ENCODE data around the gene ZBED6.

DNA sequence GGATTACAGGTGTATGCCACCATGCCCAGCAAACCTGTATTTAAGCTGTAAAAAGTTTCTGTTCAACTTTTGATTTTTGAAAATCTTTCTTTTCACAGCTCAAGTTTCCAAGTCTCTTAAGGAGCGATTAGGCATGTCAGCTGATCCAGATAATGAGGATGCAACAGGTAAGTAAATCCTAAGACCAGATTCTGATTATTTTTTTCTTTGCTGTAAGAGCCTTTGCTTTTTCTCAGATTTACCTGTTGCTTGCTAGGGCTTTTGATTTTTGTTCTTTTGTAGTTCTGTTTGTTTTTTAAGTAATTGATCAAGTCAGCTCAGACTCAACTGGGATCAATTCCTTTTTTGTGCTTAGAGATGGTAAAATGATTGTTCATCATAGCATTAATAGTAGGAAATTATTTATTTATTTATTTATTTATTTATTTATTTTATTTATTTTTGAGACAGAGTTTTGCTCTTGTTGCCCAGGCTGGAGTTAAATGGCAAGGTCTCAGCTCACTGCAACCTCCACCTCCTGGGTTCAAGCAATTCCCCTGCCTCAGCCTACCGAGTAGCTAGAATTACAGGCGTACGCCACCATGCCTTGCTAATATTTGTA, 44.9 kb downstream of the ZBED6 start:
- TF ChIP-seq POLR2A (IDR thresholded peaks at IDR 0.05), result no peak
- TF ChIP-seq, protein P1, sequence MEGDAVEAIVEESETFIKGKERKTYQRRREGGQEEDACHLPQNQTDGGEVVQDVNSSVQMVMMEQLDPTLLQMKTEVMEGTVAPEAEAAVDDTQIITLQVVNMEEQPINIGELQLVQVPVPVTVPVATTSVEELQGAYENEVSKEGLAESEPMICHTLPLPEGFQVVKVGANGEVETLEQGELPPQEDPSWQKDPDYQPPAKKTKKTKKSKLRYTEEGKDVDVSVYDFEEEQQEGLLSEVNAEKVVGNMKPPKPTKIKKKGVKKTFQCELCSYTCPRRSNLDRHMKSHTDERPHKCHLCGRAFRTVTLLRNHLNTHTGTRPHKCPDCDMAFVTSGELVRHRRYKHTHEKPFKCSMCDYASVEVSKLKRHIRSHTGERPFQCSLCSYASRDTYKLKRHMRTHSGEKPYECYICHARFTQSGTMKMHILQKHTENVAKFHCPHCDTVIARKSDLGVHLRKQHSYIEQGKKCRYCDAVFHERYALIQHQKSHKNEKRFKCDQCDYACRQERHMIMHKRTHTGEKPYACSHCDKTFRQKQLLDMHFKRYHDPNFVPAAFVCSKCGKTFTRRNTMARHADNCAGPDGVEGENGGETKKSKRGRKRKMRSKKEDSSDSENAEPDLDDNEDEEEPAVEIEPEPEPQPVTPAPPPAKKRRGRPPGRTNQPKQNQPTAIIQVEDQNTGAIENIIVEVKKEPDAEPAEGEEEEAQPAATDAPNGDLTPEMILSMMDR (IDR thresholded peaks at IDR 0.05 in 8 of 11, conservative IDR thresholded peaks at IDR 0.05 in 3 of 11), result no peak

Measured in spleen (tissue), 7 donors.